GM12872 (cell line): ENCODE results near the gene PARP15.

Experiments
- TF ChIP-seq, protein P1 (sequence below): IDR thresholded peaks from 3 replicates; pipeline ENCODE4 v1.5.1; 2011; ENCODE audit warnings: low read depth, mild to moderate bottlenecking, low read length, moderate library complexity; ENCODE audit not compliant: insufficient read depth

Gene PARP15

GRCh38 chr3:122629763-122630162 is 52.3 kb downstream of the PARP15 start:
- TF ChIP-seq, protein P1, sequence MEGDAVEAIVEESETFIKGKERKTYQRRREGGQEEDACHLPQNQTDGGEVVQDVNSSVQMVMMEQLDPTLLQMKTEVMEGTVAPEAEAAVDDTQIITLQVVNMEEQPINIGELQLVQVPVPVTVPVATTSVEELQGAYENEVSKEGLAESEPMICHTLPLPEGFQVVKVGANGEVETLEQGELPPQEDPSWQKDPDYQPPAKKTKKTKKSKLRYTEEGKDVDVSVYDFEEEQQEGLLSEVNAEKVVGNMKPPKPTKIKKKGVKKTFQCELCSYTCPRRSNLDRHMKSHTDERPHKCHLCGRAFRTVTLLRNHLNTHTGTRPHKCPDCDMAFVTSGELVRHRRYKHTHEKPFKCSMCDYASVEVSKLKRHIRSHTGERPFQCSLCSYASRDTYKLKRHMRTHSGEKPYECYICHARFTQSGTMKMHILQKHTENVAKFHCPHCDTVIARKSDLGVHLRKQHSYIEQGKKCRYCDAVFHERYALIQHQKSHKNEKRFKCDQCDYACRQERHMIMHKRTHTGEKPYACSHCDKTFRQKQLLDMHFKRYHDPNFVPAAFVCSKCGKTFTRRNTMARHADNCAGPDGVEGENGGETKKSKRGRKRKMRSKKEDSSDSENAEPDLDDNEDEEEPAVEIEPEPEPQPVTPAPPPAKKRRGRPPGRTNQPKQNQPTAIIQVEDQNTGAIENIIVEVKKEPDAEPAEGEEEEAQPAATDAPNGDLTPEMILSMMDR, result no peak

DNA sequence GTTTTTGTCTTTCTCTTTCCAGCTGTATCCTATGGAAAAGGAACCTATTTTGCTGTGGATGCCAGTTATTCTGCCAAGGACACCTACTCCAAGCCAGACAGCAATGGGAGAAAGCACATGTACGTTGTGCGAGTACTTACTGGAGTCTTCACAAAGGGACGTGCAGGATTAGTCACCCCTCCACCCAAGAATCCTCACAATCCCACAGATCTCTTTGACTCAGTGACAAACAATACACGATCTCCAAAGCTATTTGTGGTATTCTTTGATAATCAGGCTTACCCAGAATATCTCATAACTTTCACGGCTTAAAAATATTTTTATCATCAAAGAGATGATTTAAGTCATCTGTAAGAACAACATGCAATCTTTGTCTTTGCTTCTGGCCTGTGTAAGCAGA is 58.3 kb downstream of the PARP15 start:
- TF ChIP-seq, protein P1, result no peak

GRCh38 chr3:122636697-122637096 is 59.2 kb downstream of the PARP15 start:
- TF ChIP-seq, protein P1, result no peak

GRCh38 chr3:122640437-122640999 is 63.1 kb downstream of the PARP15 start:
- TF ChIP-seq, protein P1, result no peak

GRCh38 chr3:122642935-122643334 is 65.5 kb downstream of the PARP15 start:
- TF ChIP-seq, protein P1, result no peak

GRCh38 chr3:122646146-122646988 is 68.9 kb downstream of the PARP15 start:
- TF ChIP-seq, protein P1, result no peak

- TF ChIP-seq, protein P1, result no peak
These were observed 83.0 kb downstream of the PARP15 start for GRCh38 chr3:122660297-122660974.
